ENCODE measurements around the gene TMCC3.
A peak's percentile ranks its signal among the peaks of the same experiment; 100 is the strongest.

The TMCC3 gene

DNA sequence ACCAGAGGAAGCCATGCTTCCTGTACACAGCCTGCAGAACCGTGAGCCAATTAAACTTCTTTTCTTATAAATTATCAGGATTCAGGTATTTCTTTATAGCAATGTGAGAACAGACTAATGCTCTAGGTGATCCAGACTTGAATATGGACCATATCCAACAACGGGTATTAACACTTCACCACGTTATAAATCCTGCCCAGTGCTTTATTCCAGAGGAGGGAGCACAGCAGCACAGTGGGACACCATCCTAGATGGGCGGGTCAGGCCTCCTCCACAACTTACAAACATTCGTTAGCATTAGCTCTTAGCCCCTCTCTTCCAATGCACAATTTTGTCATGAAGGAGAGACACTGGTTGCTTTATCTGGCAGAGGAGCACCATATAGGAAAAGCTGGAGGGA, 66.0 kb downstream of the TMCC3 start:
- Histone ChIP-seq H3K4me3 (ENCODE audit: low read depth, low read length) (no peak overlapping the region), H3K36me3 (replicated peaks) (no peaks in the 10 kb centered on the region), H3K27me3 (replicated peaks) (no peaks in the 10 kb centered on the region), H3K27ac (no peak overlapping the region)
- TF ChIP-seq, protein P1, sequence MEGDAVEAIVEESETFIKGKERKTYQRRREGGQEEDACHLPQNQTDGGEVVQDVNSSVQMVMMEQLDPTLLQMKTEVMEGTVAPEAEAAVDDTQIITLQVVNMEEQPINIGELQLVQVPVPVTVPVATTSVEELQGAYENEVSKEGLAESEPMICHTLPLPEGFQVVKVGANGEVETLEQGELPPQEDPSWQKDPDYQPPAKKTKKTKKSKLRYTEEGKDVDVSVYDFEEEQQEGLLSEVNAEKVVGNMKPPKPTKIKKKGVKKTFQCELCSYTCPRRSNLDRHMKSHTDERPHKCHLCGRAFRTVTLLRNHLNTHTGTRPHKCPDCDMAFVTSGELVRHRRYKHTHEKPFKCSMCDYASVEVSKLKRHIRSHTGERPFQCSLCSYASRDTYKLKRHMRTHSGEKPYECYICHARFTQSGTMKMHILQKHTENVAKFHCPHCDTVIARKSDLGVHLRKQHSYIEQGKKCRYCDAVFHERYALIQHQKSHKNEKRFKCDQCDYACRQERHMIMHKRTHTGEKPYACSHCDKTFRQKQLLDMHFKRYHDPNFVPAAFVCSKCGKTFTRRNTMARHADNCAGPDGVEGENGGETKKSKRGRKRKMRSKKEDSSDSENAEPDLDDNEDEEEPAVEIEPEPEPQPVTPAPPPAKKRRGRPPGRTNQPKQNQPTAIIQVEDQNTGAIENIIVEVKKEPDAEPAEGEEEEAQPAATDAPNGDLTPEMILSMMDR (IDR thresholded peaks at IDR 0.05; ENCODE audit: low read depth, low read length, missing control alignments) = no peak
- in situ Hi-C loops (cut with HindIII; ENCODE audit: low pct_ligation_motif_present, low sequenced_read_pairs) = no loop called here
- no peak for DNase-seq

DNA sequence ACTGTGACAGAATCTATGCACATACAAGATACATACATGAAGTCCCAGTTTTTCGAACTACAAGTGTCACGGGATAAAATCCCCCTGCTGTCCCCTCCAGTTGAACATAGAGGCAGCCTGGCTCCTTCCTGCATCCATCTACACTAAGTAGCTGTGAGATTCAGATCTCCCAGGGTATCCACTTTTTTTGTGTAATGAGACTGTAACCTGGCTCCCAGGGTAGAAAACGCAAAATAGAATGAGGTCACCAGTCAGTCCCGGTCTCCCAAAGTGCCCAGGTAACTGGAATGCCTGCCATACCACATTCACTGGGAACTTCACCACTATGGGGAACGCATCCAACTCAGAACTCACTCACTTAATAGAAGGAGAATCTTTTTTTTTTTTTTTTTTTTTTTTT, 67.8 kb downstream of the TMCC3 start:
- Histone ChIP-seq H3K36me3 (replicated peaks) (no peaks in the 10 kb centered on the region), H3K27ac (no peak overlapping the region), H3K4me3 (ENCODE audit: low read depth, low read length) (no peak overlapping the region), H3K27me3 (replicated peaks) (no peaks in the 10 kb centered on the region)
- no peak for DNase-seq
- in situ Hi-C loops (cut with HindIII; ENCODE audit: low pct_ligation_motif_present, low sequenced_read_pairs) = no loop called here
- TF ChIP-seq, protein P1 (IDR thresholded peaks at IDR 0.05; ENCODE audit: low read depth, low read length, missing control alignments) = no peak

DNA sequence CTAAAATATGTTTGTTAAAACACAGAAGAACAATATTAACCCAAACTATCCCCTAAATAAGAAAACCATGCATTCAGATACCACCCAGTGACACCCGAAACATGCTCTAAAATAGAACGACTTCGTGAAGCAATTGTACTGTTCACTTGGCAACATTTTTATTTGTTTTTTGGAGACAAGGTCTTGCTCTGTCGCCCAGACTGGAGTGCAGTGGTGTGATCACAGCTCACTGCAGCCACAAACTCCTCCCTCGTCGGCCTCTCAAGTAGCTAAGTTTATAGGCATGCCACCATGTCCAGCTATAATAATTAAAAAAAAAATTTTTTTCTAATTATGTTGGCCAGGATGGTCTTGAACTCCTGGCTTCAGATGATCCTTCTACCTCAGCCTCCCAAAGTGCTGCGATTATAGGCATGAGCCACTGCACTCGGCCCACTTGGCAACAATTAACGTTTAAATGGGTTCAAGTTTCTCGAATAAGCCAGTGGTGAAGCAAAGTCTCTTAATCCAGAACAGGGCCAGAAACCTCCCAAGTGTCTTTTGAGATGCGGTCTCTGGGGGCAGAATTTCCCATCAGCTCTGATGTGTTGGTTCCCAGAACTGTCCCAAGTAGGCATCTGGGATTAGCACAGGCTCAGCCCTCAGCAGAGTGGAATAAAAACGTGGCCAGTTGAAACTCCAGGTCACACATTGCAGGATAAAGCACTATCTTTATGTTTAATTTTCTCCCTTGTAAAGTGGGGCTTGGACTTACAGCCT, 74.5 kb downstream of the TMCC3 start:
- Histone ChIP-seq H3K36me3 (replicated peaks) (no peaks in the 10 kb centered on the region), H3K4me3 (ENCODE audit: low read depth, low read length) (no peak overlapping the region), H3K27me3 (replicated peaks) (no peaks in the 10 kb centered on the region), H3K27ac (no peak overlapping the region)
- in situ Hi-C loops (cut with HindIII; ENCODE audit: low pct_ligation_motif_present, low sequenced_read_pairs) = no loop called here
- no peak for DNase-seq
- TF ChIP-seq, protein P1 (IDR thresholded peaks at IDR 0.05; ENCODE audit: low read depth, low read length, missing control alignments) = no peak

DNA sequence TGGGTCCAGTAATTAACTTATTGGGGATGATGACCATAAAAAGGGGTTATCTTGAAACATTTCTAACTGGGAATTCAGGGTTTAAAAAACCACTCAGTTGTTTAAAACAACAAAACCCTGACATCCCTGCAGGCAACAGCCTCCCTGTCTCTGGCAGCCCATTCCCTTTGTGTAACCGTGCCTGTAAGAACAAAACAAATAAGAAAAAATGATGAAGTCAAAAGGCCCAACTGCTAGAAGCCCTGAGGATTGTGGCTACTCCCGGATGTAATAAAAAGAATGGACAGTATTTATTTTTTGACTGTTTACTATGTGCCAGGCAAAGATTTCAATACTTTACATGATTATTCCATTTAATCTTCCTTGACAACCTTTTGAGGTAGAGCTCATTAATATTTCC, 75.3 kb downstream of the TMCC3 start:
- DNase-seq = no peak
- Histone ChIP-seq H3K27me3 (replicated peaks) (no peaks in the 10 kb centered on the region), H3K36me3 (replicated peaks) (no peaks in the 10 kb centered on the region), H3K27ac (no peak overlapping the region), H3K4me3 (ENCODE audit: low read depth, low read length) (no peak overlapping the region)
- in situ Hi-C loops (cut with HindIII; ENCODE audit: low pct_ligation_motif_present, low sequenced_read_pairs) = no loop called here
- TF ChIP-seq, protein P1 (IDR thresholded peaks at IDR 0.05; ENCODE audit: low read depth, low read length, missing control alignments) = no peak

DNA sequence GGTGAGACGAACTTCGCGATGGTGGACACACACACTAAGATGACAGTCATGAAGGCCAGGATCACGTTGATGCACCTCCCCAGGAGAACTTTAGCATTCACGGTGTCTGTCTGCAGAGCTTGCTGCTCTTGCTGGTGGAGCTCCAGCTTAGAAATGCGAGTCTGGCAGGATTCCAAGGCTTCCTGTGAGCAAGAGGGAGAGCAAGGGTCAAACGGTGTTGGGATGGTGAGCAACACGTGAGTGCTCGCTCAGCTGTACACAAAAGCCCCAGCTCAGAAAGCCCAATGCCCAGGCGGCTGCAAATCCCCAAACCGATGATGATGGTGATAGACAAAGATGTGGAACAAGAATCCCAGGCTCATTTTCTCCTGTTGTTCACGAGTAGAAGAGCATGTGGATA, 78.8 kb downstream of the TMCC3 start:
- Histone ChIP-seq H3K4me3 (ENCODE audit: low read depth, low read length) (no peak overlapping the region), H3K27ac (no peak overlapping the region), H3K36me3 (replicated peaks) (no peaks in the 10 kb centered on the region), H3K27me3 (replicated peaks) (no peaks in the 10 kb centered on the region)
- TF ChIP-seq, protein P1 (IDR thresholded peaks at IDR 0.05; ENCODE audit: low read depth, low read length, missing control alignments) = no peak
- DNase-seq = peak; percentile 77
- in situ Hi-C loops (cut with HindIII; ENCODE audit: low pct_ligation_motif_present, low sequenced_read_pairs) = no loop called here

DNA sequence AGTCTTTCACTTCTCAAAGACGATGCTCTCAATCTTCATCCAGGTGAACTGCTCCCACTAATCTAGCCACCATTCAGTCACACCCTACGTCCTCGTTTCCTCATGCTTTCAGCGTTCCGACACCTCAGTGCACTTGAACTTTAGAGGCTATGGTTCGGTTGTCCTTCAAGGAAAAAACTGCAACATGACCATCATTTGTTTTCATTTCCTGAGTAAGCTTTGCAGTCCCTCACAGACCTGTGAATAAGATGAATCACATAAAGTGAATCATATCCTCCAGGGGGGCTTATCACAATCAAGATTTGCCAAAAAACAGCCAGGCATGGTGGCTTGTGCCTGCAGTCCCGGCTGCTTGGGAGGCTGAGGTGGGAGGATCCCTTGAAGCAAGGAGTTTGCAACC, 80.2 kb downstream of the TMCC3 start:
- TF ChIP-seq, protein P1 (IDR thresholded peaks at IDR 0.05; ENCODE audit: low read depth, low read length, missing control alignments) = no peak
- DNase-seq = peak; percentile 67
- H3K36me3 ChIP-seq (replicated peaks) = no peaks in the 10 kb centered on the region
- in situ Hi-C loops (cut with HindIII; ENCODE audit: low pct_ligation_motif_present, low sequenced_read_pairs) = no loop called here
- no peak overlapping the region for H3K27ac ChIP-seq
- no peak overlapping the region for H3K4me3 ChIP-seq (ENCODE audit: low read depth, low read length)
- no peaks in the 10 kb centered on the region for H3K27me3 ChIP-seq (replicated peaks)
